ENCODE data around the gene OR9G4.

OR9G4 gene

DNA sequence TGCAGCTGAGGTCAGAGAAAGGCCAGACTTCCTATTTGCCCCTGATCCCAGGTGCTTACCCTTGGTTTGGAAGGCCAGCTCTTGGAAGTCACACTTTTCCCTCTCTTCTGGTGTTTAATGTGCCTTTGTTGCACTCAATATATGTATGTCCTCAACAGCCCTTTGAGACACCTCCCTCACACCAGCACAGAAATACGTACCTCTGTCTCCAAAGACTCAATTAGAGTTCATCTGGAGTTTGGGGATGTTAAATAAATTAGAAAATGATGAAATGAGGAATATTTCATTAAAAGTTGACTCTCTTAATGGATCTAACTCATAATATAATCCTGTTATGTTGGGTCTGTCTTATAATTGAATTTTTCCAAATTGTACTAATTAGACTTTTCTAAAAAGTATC, at the start of gene OR9G4:
Gene OR9G4, minus strand, starts transcription at position 101 of the 400 bp plus-strand sequence. CDS start 4,931 bp downstream, outside the sequence.
- TF ChIP-seq, protein P1, sequence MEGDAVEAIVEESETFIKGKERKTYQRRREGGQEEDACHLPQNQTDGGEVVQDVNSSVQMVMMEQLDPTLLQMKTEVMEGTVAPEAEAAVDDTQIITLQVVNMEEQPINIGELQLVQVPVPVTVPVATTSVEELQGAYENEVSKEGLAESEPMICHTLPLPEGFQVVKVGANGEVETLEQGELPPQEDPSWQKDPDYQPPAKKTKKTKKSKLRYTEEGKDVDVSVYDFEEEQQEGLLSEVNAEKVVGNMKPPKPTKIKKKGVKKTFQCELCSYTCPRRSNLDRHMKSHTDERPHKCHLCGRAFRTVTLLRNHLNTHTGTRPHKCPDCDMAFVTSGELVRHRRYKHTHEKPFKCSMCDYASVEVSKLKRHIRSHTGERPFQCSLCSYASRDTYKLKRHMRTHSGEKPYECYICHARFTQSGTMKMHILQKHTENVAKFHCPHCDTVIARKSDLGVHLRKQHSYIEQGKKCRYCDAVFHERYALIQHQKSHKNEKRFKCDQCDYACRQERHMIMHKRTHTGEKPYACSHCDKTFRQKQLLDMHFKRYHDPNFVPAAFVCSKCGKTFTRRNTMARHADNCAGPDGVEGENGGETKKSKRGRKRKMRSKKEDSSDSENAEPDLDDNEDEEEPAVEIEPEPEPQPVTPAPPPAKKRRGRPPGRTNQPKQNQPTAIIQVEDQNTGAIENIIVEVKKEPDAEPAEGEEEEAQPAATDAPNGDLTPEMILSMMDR (IDR thresholded peaks at IDR 0.05) = no peak

- TF ChIP-seq, protein P1 (IDR thresholded peaks at IDR 0.05) = peak; percentile 56
Measured at GRCh38 chr11:56783448-56784041, 35.0 kb upstream of the OR9G4 start.

DNA sequence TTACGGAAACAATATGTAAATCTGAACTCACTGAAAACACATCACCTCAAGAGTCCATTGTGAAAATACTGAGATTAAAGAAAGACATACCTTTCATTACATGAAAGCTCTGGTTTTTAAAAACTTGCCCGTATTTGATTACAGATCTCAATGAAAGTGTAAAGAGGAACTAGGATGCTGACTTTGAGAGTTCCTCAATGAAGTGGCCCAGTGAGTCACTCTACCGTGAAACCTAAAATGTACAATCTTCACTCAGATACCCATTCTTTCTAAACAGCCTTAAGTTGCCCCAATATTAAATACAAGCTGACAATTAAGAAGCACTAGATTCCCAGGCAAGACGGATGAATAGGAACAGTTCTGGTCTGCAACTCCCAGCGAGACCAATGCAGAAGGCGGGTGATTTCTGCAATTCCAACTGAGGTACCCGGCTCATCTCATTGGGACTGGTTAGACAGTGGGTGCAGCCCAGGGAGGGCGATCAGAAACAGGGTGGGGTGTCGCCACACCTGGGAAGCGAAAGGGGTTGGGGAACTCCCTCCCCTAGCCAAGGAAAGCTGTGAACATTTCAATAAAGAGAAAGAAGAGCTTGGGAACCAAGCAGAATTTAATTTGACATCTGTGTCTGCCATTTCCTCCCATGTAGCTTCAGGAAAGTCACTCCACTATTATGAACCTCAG, 33.8 kb upstream of the OR9G4 start:
- TF ChIP-seq, protein P1 (IDR thresholded peaks at IDR 0.05) = no peak

DNA sequence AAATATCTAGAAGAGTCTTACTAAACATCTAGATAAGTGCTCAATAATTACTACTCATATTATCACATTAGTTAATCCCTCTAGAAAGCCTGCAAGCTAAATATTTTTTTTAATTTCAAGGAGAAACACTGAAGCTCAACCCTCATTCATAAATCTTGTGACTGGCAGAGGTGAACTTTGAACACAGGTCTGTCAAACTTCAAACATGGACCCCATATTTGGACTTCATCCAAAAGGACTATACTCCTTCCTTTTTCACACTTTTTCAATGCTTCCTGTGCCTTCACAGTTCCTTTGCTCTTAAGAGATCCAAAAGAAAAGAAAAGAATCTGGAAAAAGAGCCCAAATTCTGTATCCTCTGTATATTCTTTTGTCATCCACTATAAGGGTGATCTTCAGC, 28.3 kb upstream of the OR9G4 start:
- TF ChIP-seq, protein P1 (IDR thresholded peaks at IDR 0.05) = no peak

DNA sequence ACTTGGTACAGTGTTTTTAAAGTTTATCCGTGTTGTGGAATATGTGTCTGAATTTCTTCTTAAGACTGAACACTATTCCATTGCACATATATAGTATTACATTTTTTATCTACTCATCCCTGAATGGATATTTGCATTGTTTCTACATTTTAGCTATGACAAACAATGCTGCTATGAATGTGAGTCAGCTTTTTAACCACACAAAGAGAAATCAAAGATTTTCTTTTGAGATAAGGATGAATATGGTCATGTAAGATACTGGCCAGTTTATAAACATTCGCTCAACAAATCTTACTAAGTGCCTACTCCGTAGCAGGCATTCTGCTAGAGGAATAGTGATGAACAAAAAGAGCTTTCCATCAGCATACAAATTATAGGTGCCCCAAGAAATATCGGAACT, 16.5 kb upstream of the OR9G4 start:
- TF ChIP-seq, protein P1 (IDR thresholded peaks at IDR 0.05) = no peak

- TF ChIP-seq, protein P1 (IDR thresholded peaks at IDR 0.05) = no peak
Measured at GRCh38 chr11:56751480-56751879, 3.0 kb upstream of the OR9G4 start.

DNA sequence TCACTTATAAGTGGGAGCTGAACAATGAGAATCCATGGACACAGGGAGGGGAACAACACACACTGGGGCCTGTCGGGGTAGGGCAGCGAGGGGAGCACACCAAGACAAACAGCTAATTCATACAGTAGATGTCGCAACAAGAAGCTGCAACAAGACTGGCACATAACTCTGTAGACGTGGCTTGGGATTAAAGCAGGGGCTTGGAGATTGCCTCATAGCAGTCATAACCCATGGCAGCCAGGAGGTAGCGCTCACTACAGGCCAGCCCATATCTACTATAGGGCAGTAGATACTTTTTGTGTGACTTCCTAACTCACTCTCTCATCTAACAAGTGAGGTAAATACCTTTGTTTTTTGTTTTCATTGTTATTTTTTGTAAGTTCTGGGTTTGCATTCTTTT, 1.7 kb upstream of the OR9G4 start:
- TF ChIP-seq, protein P1 (IDR thresholded peaks at IDR 0.05) = no peak

Measured in LNCAP (cell line).